HepG2 (cell line): Measurements from ENCODE around the gene TTC31. TPM values are rescaled to one million over a fixed set of nuclear protein-coding genes. Genes with fewer than 3 reads are reported as not detected.

ENCODE experiments used
- BORCS8-MEF2B ChIP-seq: sonication (generic); formaldehyde crosslinking; IDR thresholded peaks from 2 replicates; pipeline ENCODE4 v1.8.0; 2022; ENCODE audit warnings: mild to moderate bottlenecking, missing genetic modification reagents
- DMAP1 ChIP-seq: IDR thresholded peaks from 2 replicates; pipeline ENCODE4 v1.6.1; 2016
- EEA1 ChIP-seq: sonication (generic); formaldehyde crosslinking; IDR thresholded peaks from 2 replicates; pipeline ENCODE4 v1.5.1; 2020; ENCODE audit warnings: mild to moderate bottlenecking, missing genetic modification reagents, borderline replicate concordance
- GFI1 ChIP-seq: sonication (generic); formaldehyde crosslinking; IDR thresholded peaks from 2 replicates; pipeline ENCODE4 v1.5.0; 2020; ENCODE audit warnings: missing genetic modification reagents, mild to moderate bottlenecking, borderline replicate concordance
- PAWR ChIP-seq: sonication (generic); formaldehyde crosslinking; IDR thresholded peaks from 2 replicates; pipeline ENCODE4 v1.4.0; 2020; ENCODE audit warnings: missing genetic modification reagents, mild to moderate bottlenecking, borderline replicate concordance
- ZFP37 ChIP-seq: sonication (generic); formaldehyde crosslinking; IDR thresholded peaks from 2 replicates; pipeline ENCODE4 v1.4.0; 2020; ENCODE audit warnings: missing genetic modification reagents, borderline replicate concordance
- ZMAT3 ChIP-seq: sonication (generic); formaldehyde crosslinking; conservative IDR thresholded peaks from 2 replicates; pipeline ENCODE4 v1.7.0; 2021; ENCODE audit warnings: missing genetic modification reagents
- ZNF251 ChIP-seq: sonication (generic); formaldehyde crosslinking; IDR thresholded peaks from 2 replicates; pipeline ENCODE4 v1.9.0; 2021; ENCODE audit warnings: mild to moderate bottlenecking, missing genetic modification reagents
- ZNF530 ChIP-seq: sonication (generic); formaldehyde crosslinking; IDR thresholded peaks from 2 replicates; pipeline ENCODE4 v1.5.0; 2020; ENCODE audit warnings: low read depth, mild to moderate bottlenecking, missing genetic modification reagents
- ZNF709 ChIP-seq: sonication (generic); formaldehyde crosslinking; IDR thresholded peaks from 2 replicates; pipeline ENCODE4 v1.5.0; 2020; ENCODE audit warnings: mild to moderate bottlenecking, missing genetic modification reagents
- ZNF749 ChIP-seq: sonication (generic); formaldehyde crosslinking; IDR thresholded peaks from 2 replicates; pipeline ENCODE4 v1.8.0; 2022; ENCODE audit warnings: mild to moderate bottlenecking, missing genetic modification reagents, moderate library complexity, borderline replicate concordance
- polyA plus RNA-seq, 8 experiments: library from polyadenylated mRNA; depleted of rRNA in 3 of 8; stranded (reverse) in 7 of 8; unstranded in 1 of 8; fragments of >200 nt; fragmentation: Illumina TruSeq in 4 of 8; extraction: Trizol in 4 of 8; gene quantifications; 2 replicates each; pipeline versions ENCODE4 v1.2.1 to v1.2.3, GENCODE V29; 2011 to 2016; ENCODE audit warnings: low read depth in 4 of 8, missing spikeins in 1 of 8, mixed read lengths in 1 of 8; ENCODE audit not compliant: insufficient read depth in 1 of 8
- total RNA-seq, 5 experiments: library from RNA; depleted of rRNA; stranded (reverse); fragments of >200 nt; fragmentation: Illumina TruSeq; extraction: Trizol; gene quantifications; 2 replicates each; pipeline ENCODE4 v1.2.3, GENCODE V29; 2016; ENCODE audit warnings: low read depth in 1 of 5
- TF ChIP-seq, protein P1 (sequence below), 2 experiments: fragments of 450-650 bp in 1 of 2; sonication (generic) in 1 of 2; formaldehyde crosslinking in 1 of 2; IDR thresholded peaks; 2 replicates each; pipeline versions ENCODE4 v1.6.1 to v1.8.0; 2016 to 2022; ENCODE audit warnings: antibody characterized with exemption in 1 of 2, mild to moderate bottlenecking in 1 of 2, missing genetic modification reagents in 1 of 2
- TF ChIP-seq, protein P2 (sequence below): sonication (generic); formaldehyde crosslinking; IDR thresholded peaks from 2 replicates; pipeline ENCODE4 v1.4.0; 2020; ENCODE audit warnings: missing genetic modification reagents
- TF ChIP-seq, protein P3 (sequence below): IDR thresholded peaks from 2 replicates; pipeline ENCODE4 v1.6.1; 2016; ENCODE audit warnings: missing biosample characterization, missing genetic modification reagents, low read depth

The TTC31 gene
- total and polyA plus RNA-seq, 2 of the 13 experiments (the other 11 are each of a cell fraction or from before 2014, with no cell fraction given), result 28.3 to 39.5 TPM

DNA sequence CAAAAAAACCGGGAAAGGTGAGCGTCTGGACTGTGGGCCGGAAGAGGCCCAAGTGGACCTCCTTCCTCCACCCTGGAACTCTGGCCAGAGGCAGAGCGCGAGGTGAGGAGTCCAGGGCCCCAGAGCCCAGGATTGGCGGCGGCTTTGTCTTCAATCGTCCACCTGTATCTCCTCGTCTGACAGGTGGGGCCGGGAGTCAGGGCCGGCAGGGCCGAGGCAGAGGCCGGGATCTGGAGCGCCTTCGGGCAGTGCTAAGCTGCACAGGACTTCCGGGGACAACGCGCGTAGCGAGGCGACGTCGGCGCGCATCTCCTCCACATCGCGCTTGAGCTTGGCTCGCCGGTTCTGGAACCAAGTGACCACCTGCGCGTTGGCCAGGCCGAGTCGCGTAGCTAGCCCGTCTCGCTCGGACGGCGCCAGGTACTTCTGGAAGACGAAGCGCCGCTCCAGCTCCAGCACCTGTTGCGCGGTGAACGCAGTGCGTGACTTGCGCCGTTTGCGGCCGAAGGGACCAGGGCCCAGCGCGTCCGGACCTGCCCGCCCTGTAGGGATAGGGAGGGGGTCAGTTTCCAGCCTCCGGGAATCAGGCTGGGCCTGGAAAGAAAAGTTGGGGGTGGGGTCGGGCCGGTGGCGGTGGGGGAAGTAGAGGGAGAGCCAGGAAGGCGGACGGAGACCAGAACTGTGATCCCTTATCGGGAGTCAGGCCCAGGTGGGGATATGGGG, 15.1 kb downstream of the TTC31 start (continued):
- TF ChIP-seq, protein P1, sequence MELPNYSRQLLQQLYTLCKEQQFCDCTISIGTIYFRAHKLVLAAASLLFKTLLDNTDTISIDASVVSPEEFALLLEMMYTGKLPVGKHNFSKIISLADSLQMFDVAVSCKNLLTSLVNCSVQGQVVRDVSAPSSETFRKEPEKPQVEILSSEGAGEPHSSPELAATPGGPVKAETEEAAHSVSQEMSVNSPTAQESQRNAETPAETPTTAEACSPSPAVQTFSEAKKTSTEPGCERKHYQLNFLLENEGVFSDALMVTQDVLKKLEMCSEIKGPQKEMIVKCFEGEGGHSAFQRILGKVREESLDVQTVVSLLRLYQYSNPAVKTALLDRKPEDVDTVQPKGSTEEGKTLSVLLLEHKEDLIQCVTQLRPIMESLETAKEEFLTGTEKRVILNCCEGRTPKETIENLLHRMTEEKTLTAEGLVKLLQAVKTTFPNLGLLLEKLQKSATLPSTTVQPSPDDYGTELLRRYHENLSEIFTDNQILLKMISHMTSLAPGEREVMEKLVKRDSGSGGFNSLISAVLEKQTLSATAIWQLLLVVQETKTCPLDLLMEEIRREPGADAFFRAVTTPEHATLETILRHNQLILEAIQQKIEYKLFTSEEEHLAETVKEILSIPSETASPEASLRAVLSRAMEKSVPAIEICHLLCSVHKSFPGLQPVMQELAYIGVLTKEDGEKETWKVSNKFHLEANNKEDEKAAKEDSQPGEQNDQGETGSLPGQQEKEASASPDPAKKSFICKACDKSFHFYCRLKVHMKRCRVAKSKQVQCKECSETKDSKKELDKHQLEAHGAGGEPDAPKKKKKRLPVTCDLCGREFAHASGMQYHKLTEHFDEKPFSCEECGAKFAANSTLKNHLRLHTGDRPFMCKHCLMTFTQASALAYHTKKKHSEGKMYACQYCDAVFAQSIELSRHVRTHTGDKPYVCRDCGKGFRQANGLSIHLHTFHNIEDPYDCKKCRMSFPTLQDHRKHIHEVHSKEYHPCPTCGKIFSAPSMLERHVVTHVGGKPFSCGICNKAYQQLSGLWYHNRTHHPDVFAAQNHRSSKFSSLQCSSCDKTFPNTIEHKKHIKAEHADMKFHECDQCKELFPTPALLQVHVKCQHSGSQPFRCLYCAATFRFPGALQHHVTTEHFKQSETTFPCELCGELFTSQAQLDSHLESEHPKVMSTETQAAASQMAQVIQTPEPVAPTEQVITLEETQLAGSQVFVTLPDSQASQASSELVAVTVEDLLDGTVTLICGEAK (IDR thresholded peaks at IDR 0.05), result no peak
- TF ChIP-seq, protein P1 (CRISPR knock-in tag; IDR thresholded peaks at IDR 0.05), result peak; percentile 30; the same call in 1 of the 2 replicates
- TF ChIP-seq ZNF749 (CRISPR knock-in tag) (peak; percentile 28; the same call in 1 of the 2 replicates), GFI1 (0 out of 2 replicates have a peak, but pooled peaks have one; percentile 42), EEA1 (CRISPR knock-in tag) (0 out of 2 replicates have a peak, but pooled peaks have one; percentile 60), PAWR (CRISPR knock-in tag) (peak; percentile 22; the same call in 1 of the 2 replicates), ZNF709 (no peak), DMAP1 (CRISPR knock-in tag) (peak; percentile 33), ZNF530 (CRISPR knock-in tag) (0 out of 2 replicates have a peak, but pooled peaks have one; percentile 53), ZFP37 (CRISPR knock-in tag) (no peak), ZMAT3 (CRISPR knock-in tag) (no peak), ZNF251 (CRISPR knock-in tag) (peak; percentile 79; the same call in 1 of the 2 replicates), BORCS8-MEF2B (CRISPR knock-in tag) (peak; percentile 77)
- TF ChIP-seq, protein P2, sequence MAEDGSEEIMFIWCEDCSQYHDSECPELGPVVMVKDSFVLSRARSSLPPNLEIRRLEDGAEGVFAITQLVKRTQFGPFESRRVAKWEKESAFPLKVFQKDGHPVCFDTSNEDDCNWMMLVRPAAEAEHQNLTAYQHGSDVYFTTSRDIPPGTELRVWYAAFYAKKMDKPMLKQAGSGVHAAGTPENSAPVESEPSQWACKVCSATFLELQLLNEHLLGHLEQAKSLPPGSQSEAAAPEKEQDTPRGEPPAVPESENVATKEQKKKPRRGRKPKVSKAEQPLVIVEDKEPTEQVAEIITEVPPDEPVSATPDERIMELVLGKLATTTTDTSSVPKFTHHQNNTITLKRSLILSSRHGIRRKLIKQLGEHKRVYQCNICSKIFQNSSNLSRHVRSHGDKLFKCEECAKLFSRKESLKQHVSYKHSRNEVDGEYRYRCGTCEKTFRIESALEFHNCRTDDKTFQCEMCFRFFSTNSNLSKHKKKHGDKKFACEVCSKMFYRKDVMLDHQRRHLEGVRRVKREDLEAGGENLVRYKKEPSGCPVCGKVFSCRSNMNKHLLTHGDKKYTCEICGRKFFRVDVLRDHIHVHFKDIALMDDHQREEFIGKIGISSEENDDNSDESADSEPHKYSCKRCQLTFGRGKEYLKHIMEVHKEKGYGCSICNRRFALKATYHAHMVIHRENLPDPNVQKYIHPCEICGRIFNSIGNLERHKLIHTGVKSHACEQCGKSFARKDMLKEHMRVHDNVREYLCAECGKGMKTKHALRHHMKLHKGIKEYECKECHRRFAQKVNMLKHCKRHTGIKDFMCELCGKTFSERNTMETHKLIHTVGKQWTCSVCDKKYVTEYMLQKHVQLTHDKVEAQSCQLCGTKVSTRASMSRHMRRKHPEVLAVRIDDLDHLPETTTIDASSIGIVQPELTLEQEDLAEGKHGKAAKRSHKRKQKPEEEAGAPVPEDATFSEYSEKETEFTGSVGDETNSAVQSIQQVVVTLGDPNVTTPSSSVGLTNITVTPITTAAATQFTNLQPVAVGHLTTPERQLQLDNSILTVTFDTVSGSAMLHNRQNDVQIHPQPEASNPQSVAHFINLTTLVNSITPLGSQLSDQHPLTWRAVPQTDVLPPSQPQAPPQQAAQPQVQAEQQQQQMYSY, result peak; percentile 21; the same call in 1 of the 2 replicates
- TF ChIP-seq, protein P3, sequence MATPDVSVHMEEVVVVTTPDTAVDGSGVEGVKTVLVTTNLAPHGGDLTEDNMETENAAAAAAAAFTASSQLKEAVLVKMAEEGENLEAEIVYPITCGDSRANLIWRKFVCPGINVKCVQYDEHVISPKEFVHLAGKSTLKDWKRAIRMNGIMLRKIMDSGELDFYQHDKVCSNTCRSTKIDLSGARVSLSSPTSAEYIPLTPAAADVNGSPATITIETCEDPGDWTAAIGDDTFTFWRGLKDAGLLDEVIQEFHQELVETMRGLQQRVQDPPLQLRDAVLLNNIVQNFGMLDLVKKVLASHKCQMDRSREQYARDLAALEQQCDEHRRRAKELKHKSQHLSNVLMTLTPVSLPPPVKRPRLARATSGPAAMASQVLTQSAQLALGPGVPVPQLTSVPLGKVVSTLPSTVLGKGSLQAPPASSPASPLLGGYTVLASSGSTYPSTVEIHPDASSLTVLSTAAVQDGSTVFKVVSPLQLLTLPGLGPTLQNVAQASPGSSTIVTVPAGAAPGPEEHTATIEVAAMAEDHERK (CRISPR knock-in tag), result no peak
